IMR-90 (cell line): Measurements from ENCODE around the gene TAOK1. TPM values are rescaled to one million over a fixed set of nuclear protein-coding genes. Genes with fewer than 3 reads are reported as not detected.

ENCODE experiments used
- ATAC-seq: fragments of 200-7000 bp; cut with Tn5 transposase; 2 replicates; pipeline ENCODE4 v1.9.1; 2020; ENCODE audit warnings: low read depth, mild to moderate bottlenecking, moderate library complexity
- BruUV-seq: library from RNA; stranded (reverse); fragments of 400-500 nt; replicated peaks from 2 replicates; lab custom pipeline; 2021; lab: Mats Ljungman, UMichigan
- CTCF ChIA-PET: fragments of 300-600 bp; formaldehyde crosslinking; extraction: SDS; loops from one replicate; lab custom pipeline; 2021; ENCODE audit warnings: antibody characterized with exemption; lab: Yijun Ruan, JAX
- POLR2A ChIA-PET: fragments of 300-600 bp; sonication (Branson Sonifier 250); formaldehyde crosslinking; loops from one replicate; lab custom pipeline; 2022; ENCODE audit warnings: antibody characterized with exemption; ENCODE audit not compliant: unreplicated experiment; lab: Charles Lee
- DNase-seq: peaks from one replicate; pipeline ENCODE4 v3.0.0; 2013
- H2AFZ ChIP-seq: replicated peaks from 2 replicates; pipeline ENCODE3; 2013; ENCODE audit warnings: low read length, mild to moderate bottlenecking; ENCODE audit not compliant: poor library complexity
- H2AK5ac ChIP-seq: 2 replicates; pipeline ENCODE4 v1.6.1; 2013; ENCODE audit warnings: low read depth, low read length, inconsistent platforms
- H2AK9ac ChIP-seq: replicated peaks from 2 replicates; pipeline ENCODE3; 2013; ENCODE audit warnings: mild to moderate bottlenecking, low read depth, low read length, moderate library complexity; ENCODE audit not compliant: poor library complexity
- H2BK120ac ChIP-seq: 2 replicates; pipeline ENCODE4 v1.6.1; 2013; ENCODE audit warnings: low read depth, low read length, inconsistent platforms
- H2BK15ac ChIP-seq: 3 replicates; pipeline ENCODE4 v1.6.1; 2013; ENCODE audit warnings: low read depth, low read length, inconsistent platforms
- H2BK20ac ChIP-seq: 2 replicates; pipeline ENCODE4 v1.6.1; 2013; ENCODE audit warnings: low read depth, mild to moderate bottlenecking, inconsistent platforms, low read length, moderate library complexity
- H2BK5ac ChIP-seq: 2 replicates; pipeline ENCODE4 v1.6.1; 2013; ENCODE audit warnings: mild to moderate bottlenecking, low read depth, low read length, inconsistent platforms; ENCODE audit not compliant: poor library complexity, severe bottlenecking
- H3K14ac ChIP-seq: replicated peaks from 2 replicates; pipeline ENCODE4 v1.6.1; 2013; ENCODE audit warnings: low read depth, low read length, inconsistent platforms
- H3K18ac ChIP-seq: 2 replicates; pipeline ENCODE4 v1.6.1; 2013; ENCODE audit warnings: low read depth, low read length, control low read depth
- H3K23ac ChIP-seq: 2 replicates; pipeline ENCODE4 v1.6.1; 2013; ENCODE audit warnings: low read depth, low read length, inconsistent platforms
- H3K27ac ChIP-seq: 2 replicates; pipeline ENCODE4 v1.5.1; 2013; ENCODE audit warnings: mild to moderate bottlenecking, control low read depth, low read length; ENCODE audit not compliant: insufficient read depth
- H3K27me3 ChIP-seq: 2 replicates; pipeline ENCODE4 v1.6.1; 2013; ENCODE audit warnings: low read length; ENCODE audit not compliant: control insufficient read depth, insufficient read depth
- H3K36me3 ChIP-seq: 2 replicates; pipeline ENCODE4 v1.6.1; 2013; ENCODE audit warnings: low read length, mixed read lengths; ENCODE audit not compliant: control insufficient read depth, insufficient read depth
- H3K4ac ChIP-seq: 2 replicates; pipeline ENCODE4 v1.6.1; 2013; ENCODE audit warnings: low read depth, low read length, inconsistent platforms
- H3K4me1 ChIP-seq: 2 replicates; pipeline ENCODE4 v1.6.1; 2013; ENCODE audit warnings: low read length, mixed read lengths; ENCODE audit not compliant: control insufficient read depth, insufficient read depth
- H3K4me2 ChIP-seq: 2 replicates; pipeline ENCODE4 v1.6.1; 2013; ENCODE audit warnings: low read depth, mild to moderate bottlenecking, control low read depth, low read length, moderate library complexity
- H3K4me3 ChIP-seq: 2 replicates; pipeline ENCODE4 v1.5.1; 2013; ENCODE audit warnings: low read depth, mild to moderate bottlenecking, control low read depth, low read length, moderate library complexity; ENCODE audit not compliant: insufficient read depth
- H3K56ac ChIP-seq: 2 replicates; pipeline ENCODE4 v1.6.1; 2013; ENCODE audit warnings: low read length, inconsistent platforms; ENCODE audit not compliant: insufficient read depth; ENCODE audit errors: extremely low read depth
- H3K79me1 ChIP-seq, 2 experiments: 2 replicates each; pipeline ENCODE4 v1.6.1; 2013; ENCODE audit warnings: low read length in 2 of 2, inconsistent platforms in 1 of 2, low read depth in 1 of 2
- H3K9ac ChIP-seq: 2 replicates; pipeline ENCODE4 v1.6.1; 2013; ENCODE audit warnings: low read depth, low read length, control low read depth
- H3K9me1 ChIP-seq: 2 replicates; pipeline ENCODE4 v1.6.1; 2013; ENCODE audit warnings: low read length, inconsistent platforms; ENCODE audit not compliant: insufficient read depth
- H3K9me3 ChIP-seq: 2 replicates; pipeline ENCODE4 v1.6.1; 2013; ENCODE audit warnings: low read length; ENCODE audit not compliant: control insufficient read depth, insufficient read depth
- H4K20me1 ChIP-seq: 2 replicates; pipeline ENCODE4 v1.6.1; 2013; ENCODE audit warnings: low read length, inconsistent platforms; ENCODE audit not compliant: insufficient read depth
- H4K5ac ChIP-seq: 2 replicates; pipeline ENCODE4 v1.6.1; 2013; ENCODE audit warnings: mild to moderate bottlenecking, low read depth, low read length, control low read depth
- H4K8ac ChIP-seq, 2 experiments: 2 replicates each; pipeline ENCODE4 v1.6.1; 2013; ENCODE audit warnings: low read depth in 2 of 2, low read length in 2 of 2, control low read depth in 1 of 2, inconsistent platforms in 1 of 2
- H4K91ac ChIP-seq: 2 replicates; pipeline ENCODE4 v1.6.1; 2013; ENCODE audit warnings: low read depth, low read length, inconsistent platforms; ENCODE audit not compliant: insufficient read depth
- CEBPB ChIP-seq: IDR thresholded peaks from 2 replicates; pipeline ENCODE4 v1.6.1; 2012; ENCODE audit warnings: low read depth, low read length, improper control_type of control experiment
- RAD21 ChIP-seq: IDR thresholded peaks from 2 replicates; pipeline ENCODE4 v1.6.1; 2012; ENCODE audit warnings: low read length, improper control_type of control experiment
- WGBS, 2 experiments: methylation state at CpG; one replicate each; pipeline versions ENCODE4 v1.1.5 to v1.1.7; 2013; ENCODE audit warnings: missing lambda C conversion rate in 2 of 2; ENCODE audit not compliant: insufficient read length in 1 of 2; ENCODE audit errors: extremely low coverage in 2 of 2; 5-methylcytosine and 5-hydroxymethylcytosine counted together
- dilution Hi-C: fragments of 300-500 bp; cut with HindIII; formaldehyde crosslinking; loops from one replicate; pipeline ENCODE4 v1.14.3; 2018; ENCODE audit warnings: low sequenced_read_pairs; ENCODE audit not compliant: unreplicated experiment
- in situ Hi-C: fragments of 300-500 bp; cut with MboI; formaldehyde crosslinking; loops from 3 replicates; pipeline ENCODE4 v1.14.3; 2019; ENCODE audit warnings: low sequenced_read_pairs, inconsistent platforms, mixed read lengths
- intact Hi-C: fragments of 100-400 bp; cut with micrococcal nuclease; formaldehyde crosslinking; loops from 2 replicates; pipeline ENCODE4 v1.10.0; 2022
- polyA plus RNA-seq, 3 experiments: library from polyadenylated mRNA; depleted of rRNA; stranded (reverse); fragments of >200 nt; gene quantifications; 2 replicates each; pipeline ENCODE4 v1.2.3, GENCODE V29; 2012; ENCODE audit warnings: low replicate concordance in 1 of 3
- total RNA-seq: library from RNA; depleted of rRNA; stranded (reverse); fragments of >200 nt; gene quantifications from 2 replicates; pipeline ENCODE4 v1.2.3, GENCODE V29; 2012

Gene TAOK1
- total and polyA plus RNA-seq, 2 of the 4 experiments (the other 2 are of a cell fraction): 9.8 to 91.8 TPM

DNA sequence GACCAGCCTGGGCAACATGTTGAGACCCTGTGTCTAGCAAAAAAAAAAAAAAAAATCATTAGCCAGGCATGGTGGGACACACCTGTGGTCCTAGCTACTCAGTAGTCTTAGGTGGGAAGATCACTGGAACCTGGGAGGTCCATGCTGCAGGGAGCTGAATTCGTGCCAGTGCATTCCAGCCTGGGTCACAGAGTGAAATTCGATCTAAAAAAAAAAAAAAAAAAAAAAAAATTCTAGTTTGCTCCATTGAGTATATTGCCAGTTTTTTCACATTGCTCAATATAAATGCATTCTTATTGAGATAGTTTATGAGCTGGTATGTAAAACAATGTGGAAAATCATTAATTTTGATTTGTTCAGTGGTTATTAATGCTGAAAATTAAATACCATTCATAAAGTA is 124.6 kb downstream of the TAOK1 start:
- Histone ChIP-seq H2AK5ac (no peak overlapping the region), H3K9me1 (0 out of 2 replicates have a peak, but pooled peaks cover 8% of the 10 kb centered on the region), H4K8ac (no peak overlapping the region), H3K79me1 (peaks cover 3 to 22% of the 10 kb centered on the region in 2 experiments), H3K9me3 (no peaks in the 10 kb centered on the region), H2BK15ac (no peak overlapping the region), H3K4me1 (peaks cover 2% of the 10 kb centered on the region), H3K36me3 (peaks cover 48% of the 10 kb centered on the region), H2AFZ (no peak overlapping the region), H3K4me3 (no peak overlapping the region), H3K4ac (no peak overlapping the region), H4K5ac (no peak overlapping the region), H2BK5ac (no peak overlapping the region), H3K4me2 (no peak overlapping the region), H3K9ac (no peak overlapping the region), H3K27me3 (no peaks in the 10 kb centered on the region), H4K20me1 (no peaks in the 10 kb centered on the region; the same call in none of the 2 replicates), H2BK20ac (no peak overlapping the region), H4K91ac (no peak overlapping the region), H2BK120ac (no peak overlapping the region), H2AK9ac (no peak overlapping the region), H3K27ac (peak overlapping the region; percentile 49; the same call in 1 of the 2 replicates), H3K18ac (no peak overlapping the region), H3K23ac (no peak overlapping the region), H3K56ac (no peak overlapping the region), H3K14ac (no peak overlapping the region)
- TF ChIP-seq CEBPB (0 out of 2 replicates have a peak, but pooled peaks have one; percentile 7), RAD21 (no peak)
- WGBS, 2 experiments: no CpG with 5 or more reads among the region's 2 CpGs
- peak; percentile 43 for DNase-seq
- ChIA-PET CTCF (interaction anchor here (1.2 kb wide), 1 partner anchor 9 kb away, joined by 4 read pairs; no protein-coding TSS in a partner anchor), POLR2A (interaction anchor here (0.7 kb wide), 1 partner anchor 318 kb away, joined by 12 read pairs; no protein-coding TSS in a partner anchor)
- dilution Hi-C loops: no loop called here
- ATAC-seq: peak; percentile 53
- intact Hi-C loops: no loop called here
- no TSS peak for BruUV-seq
- in situ Hi-C loops: no loop called here
